SW480 (cell line): Measurements from ENCODE around the gene TASP1.

Source experiments
- DNase-seq: peaks from one replicate; pipeline ENCODE4 v3.0.0-alpha.2; 2016; ENCODE audit warnings: low spot score

The TASP1 gene

DNA sequence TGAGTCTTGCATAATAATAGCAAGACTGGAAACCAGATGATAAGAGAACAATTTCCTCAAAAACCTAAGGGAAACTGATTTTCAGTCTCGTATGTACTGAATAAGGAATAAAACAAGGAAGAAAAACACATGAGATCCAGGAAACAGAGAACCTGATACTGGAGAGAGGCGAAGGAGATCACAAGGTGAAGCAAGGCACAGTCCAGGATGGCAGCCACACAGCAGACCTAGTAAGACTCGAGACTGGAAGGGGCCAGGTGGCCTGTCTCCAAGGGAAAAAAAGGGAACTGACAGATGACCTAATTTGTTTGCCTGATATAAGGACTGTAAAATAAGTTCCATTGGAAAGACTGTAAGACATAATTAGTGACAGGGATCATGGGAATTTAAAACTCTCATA lies 71.1 kb downstream of the TASP1 start:
- DNase-seq: peak; percentile 3

DNA sequence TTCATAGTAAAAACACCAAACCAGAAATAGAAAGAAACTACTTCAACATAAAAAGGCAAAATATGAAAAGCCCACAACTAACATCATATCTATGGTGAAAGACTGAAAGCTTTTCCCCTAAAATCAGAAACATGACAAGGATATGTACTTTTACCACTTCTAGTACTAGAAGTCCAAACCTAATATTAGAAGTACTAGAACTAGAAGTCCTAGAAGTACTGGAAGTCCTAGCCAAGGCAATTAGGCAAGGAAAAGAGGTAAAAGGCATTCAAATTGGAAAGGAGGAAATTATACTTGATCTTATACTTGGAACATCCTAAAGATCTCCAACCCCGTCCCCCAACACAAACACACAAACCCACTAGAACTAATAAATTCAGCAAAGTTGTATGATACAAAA lies 74.9 kb downstream of the TASP1 start:
- DNase-seq: no peak

DNA sequence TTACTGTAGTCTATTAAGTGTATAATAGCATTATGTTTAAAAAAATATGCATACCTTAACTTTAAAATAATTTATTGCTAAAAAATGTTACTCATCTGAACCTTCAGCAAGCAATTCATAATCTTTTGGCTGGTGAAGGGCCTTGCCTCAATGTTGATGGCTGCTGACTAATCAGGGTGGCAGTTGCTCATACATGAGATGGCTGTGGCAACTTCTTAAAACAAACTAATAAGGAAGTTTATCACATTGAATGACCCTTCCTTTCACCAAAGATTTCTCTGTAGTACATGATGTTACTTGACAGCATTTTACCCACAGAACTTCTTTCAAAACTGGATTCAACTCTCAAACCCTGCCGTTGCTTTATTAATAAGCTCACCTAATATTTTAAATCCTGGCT lies 84.0 kb downstream of the TASP1 start:
- no peak for DNase-seq

DNA sequence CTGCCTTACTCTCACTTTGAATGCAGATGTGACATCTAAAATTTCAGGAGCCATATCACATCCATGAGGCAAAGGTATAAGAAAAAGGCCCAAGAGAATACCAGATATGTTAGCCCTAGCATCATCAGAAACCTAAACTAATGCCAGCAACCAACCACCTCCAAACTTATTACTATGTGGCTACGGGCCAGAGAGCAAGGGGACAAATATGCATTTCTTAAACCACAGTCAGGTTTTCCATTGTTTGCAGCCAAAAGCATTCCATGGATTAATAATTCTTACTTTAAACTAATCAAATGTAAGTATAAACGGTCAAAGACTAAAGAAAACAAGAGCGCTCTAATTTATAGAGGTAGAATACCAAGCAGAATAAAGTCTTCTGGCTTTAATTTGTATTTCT lies 84.7 kb downstream of the TASP1 start:
- no peak for DNase-seq

DNA sequence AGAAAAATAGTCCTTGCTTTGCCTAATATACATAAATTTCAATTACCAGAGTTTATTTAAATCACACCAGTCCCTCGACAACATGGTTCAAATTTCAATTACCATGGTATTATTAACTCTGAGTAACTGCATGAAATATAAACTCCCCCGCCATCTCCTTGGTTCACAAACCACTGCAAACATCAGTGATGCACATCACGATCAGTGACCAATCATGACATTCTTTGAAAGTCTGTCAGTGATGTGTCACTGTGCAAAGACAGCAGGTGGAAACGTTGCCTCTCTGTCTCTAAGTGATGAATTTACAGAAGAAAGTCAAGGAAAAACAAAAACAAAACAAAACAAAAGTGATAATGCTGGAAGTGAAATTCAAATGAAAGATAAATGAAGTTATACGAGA lies 86.7 kb downstream of the TASP1 start:
- DNase-seq: no peak

DNA sequence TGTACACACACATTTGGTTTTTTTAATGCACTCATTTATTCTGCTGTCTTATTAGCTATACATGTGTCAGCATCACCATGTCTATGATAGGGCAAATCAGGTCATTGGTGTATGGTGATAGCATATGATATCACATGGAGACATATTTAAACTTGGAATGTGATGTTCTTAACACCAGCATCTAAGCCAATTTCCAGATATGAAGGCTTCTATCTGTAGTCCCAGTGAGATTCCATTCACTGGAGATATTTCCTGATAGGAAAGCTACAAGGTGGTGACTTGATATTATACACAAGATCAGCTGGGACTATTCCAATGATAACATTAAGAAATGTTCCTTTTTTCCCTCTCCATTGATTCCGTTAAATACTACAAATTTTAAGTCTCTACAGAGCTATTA lies 89.3 kb downstream of the TASP1 start:
- no peak for DNase-seq

DNA sequence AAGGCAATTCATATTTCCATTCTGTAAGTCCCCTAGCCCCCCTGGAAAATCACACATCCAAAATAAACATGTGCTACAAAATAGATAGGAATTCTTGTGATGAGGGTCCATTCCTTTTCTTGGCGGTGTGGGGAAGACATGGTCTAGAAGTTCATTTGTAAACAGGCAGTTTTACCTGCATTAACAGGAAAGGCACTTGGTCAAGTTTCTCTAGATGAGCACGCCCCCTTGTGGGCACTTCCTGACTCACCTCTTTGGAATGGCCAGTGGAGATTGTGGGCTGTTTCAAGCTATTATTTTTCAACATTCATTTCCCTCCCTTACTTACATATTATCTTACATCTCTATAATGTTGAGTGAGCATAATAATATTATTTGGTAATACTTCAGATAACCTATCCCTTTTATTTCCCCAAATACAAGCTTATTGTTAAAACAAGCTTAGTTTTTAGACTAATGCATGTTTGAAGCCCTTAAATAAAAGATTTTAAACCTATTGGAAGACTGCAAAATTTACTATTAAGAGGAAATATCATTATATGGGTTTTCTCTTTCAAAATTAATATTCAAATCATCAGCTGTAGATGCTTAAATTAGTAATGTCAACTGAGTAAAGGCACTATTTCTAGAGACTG lies 92.1 kb downstream of the TASP1 start:
- DNase-seq: peak; percentile 74

DNA sequence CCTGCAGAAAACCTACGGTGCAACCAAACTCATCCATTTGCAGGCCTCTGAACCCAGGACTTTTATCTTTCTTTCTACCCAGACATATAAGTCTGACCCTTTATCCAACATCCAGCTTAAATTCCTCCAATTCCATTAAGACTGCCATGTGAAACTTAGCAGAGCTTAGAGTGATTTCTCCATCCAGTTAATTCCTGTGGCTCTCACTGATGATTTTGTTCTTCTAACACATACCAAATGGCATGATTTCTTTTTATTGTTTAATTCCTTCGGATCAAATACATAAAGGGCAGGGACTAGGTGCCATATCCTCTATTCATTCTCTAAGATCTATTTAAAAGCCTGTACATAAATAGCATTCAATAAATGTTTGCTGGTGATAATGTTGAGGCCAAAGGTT lies 92.9 kb downstream of the TASP1 start:
- no peak for DNase-seq

DNA sequence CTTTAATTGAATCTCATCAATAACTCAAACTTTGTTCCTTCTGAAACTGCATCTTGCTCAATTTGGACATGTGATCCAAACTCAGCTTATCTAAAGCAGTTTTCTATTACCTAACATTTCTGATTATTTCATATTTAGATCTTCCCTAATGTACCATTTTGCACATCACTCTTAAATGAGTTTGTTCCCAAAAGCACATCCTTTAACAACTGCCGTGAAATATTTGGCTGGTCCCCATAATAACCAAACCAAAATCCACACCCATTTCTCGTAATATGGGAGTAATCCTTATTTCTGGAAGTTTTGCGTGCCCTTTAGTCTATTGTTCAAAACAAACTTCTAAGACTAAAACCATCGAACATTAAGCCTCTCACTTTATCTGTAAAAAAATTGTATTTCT lies 94.9 kb downstream of the TASP1 start:
- DNase-seq: no peak

DNA sequence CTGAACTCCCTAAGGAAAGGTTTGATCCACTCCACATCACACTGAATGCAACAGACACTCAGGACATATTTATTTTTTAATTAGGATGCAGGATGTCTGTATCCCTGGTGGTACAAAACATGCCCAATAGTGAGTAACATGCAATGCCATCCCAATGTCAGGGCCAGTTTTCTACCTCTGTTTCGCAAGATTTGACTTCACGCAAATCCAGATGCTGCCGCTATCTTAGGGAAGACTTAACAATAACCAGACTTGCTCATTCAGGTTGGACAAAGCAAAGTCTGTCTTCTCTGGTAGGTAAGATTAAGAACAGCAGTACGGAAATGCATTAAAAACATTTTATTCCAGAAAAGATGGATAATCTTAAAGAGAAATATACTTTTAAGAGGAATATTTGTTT lies 103.1 kb downstream of the TASP1 start:
- DNase-seq: no peak

DNA sequence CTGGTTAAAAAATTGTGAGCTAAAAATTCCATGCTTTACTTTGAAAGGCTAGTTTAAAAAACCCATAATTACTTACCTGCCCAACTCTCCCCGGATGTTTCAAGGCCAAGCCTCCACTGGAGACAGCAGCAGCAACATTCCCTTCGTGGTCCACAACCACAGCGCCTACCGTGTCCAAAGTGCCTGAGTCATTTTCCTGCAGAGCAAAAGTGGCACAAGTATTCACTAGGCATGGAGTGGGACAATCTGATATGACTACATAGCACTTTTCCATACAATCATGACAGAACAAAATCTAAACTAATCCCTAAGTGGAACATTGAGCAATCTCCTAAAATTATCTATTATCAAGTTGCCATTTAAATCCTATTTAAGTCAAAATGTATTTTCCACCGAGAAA lies 104.8 kb downstream of the TASP1 start:
- no peak for DNase-seq

DNA sequence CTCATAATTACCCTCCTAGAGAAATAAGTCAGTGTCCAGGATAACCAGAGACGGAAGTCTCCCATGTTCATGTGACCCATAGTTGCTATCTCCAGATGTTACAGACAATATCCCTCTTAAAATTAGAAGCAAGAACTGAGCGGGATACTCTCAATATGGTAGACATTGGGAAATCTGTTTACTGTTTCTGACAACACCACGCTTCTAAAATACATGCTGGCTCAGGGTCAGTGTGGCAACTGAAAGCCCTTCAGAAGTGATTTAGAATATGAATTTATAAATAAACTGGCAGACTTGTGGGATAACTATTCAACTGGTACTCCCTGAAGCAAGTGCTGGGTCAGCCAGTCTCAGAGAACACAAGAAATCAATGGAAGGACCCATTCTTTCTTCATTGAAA lies 108.6 kb downstream of the TASP1 start:
- no peak for DNase-seq

DNA sequence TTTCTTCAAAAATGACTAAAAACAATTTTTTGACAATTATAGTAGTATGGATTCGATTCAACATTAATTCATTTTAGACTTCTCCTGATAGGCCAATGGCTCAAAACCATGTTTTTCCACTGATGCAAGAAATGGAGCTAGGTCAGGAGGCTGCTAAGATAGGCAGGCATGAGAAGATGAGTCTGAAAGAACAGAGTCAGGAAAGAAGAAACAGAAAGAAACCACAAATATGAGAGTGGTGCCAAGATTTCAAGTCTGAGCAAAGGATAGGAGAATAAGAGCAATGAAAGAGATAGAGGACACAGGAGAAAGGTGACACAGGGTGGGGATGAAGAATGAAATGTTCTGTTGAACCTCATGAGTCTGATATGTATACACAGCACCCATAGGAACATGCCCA lies 112.2 kb downstream of the TASP1 start:
- no peak for DNase-seq

DNA sequence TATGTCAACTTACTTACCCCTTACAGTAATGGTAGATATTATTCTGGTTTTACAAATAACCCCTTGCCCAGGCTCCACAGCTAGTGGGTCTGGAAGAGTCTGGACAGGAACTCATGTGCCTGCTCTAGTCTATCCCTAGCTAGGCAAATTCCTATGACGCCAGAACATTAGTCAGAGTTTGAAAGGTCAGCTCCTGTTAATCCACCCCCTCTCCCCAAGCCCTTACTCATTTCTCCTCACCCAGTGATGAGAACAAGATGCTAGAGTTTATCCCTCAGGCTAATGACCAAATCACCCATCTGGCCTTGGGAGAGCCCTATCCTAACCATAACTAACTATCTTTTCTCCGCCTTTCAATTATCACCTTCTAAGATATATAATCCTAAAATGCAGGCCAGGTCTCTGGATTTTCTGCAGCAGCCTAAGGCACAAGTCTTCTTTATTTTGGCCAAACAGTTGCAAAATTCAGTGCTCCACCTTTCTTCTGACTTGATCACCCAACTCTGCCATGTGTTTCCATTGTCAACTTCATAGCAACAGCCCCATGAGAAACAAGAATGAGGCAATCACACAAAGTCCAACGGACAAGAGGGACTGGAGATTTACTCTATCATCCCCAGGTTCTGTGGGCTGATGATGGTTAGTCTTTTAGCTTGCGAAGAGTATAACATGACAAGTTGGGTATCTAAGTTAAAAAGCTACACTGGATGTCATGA lies 113.3 kb downstream of the TASP1 start:
- no peak for DNase-seq

DNA sequence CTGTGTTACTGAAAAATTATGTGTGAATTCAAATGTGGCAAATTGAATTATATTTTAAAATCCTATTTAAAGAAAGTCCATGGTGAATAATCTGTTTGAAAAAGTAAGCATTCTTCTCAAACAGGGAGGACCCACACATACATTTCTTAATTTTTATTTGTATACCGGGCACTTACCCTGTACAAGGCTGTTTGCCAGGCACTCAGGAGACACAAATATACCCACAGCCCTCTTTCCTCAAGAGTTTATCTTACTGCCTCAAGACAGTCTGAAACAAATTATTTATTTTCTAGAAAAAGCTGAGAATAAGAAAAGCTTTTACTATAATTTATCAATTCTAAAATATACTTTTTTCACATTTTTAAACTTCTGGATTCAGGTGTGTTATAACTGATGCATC lies 114.4 kb downstream of the TASP1 start:
- DNase-seq: no peak

DNA sequence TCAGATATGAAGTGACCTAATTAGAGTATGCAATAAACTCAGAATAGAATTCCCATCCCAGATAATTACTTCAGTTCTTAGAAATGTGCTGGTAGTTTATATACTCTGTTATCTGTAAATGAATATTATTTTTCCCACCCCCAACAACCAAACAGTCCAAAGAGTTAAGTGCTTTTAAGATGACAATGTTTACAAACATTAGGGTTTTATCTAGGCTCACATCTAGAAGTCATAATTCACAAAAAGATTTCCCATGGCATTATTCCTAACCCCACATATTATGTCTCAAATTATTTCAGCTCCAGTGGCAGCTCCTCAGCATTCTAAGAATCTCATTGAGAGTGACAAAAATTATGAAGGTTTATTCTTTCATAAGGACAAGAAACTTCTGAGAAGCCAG lies 120.9 kb downstream of the TASP1 start:
- no peak for DNase-seq

DNA sequence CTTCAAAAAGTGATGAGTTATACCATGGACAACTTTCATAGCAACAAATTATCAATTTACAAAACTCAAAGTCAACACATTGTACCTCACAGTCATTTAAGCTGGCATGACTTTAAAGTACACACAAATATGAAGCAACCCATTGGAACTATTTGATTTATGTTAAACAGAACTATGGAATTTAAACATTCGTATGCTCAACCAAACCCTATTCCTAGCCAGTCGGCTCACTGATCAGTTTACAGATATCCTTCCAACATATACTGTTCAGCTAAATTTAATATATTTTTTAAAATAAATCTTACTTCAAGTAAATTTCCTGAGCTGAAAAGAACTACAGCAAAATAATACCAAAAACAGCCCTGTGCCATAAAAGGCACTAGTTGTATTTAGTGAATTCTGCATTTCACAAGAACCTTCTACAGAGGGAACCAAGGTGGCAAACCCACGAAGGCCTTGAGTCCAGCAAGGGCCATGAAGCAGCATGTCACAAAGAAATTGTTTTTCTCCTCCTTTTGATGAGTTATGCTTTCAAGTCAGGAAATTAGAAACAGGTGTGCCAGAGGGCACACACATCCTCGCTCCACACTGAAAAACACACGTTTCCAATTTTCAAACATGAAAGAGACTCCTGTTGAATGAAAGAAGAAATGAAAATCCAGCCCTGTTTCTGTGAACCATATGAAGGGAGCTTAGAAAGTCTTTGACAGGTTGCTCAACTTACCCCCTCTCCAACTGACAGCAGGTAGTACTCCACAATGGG lies 122.8 kb downstream of the TASP1 start:
- DNase-seq: no peak

DNA sequence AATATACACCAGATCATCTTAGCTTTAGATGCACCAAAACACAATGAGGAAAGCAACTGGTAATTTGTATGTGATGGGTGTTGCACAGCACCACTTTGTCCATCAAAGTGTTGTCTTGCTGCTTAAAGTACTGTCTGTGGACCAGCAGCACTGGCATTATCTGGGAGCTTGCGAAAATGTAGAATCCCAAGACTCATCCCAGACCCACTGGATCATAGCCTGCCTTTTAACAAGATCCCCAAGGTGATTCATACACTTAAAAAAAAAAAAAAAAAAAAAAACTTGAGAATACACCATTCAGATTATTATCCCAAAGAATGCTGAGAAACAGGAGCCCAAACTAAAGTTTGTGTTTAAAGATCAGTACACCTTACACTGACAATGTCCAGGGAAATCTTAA lies 123.4 kb downstream of the TASP1 start:
- no peak for DNase-seq

DNA sequence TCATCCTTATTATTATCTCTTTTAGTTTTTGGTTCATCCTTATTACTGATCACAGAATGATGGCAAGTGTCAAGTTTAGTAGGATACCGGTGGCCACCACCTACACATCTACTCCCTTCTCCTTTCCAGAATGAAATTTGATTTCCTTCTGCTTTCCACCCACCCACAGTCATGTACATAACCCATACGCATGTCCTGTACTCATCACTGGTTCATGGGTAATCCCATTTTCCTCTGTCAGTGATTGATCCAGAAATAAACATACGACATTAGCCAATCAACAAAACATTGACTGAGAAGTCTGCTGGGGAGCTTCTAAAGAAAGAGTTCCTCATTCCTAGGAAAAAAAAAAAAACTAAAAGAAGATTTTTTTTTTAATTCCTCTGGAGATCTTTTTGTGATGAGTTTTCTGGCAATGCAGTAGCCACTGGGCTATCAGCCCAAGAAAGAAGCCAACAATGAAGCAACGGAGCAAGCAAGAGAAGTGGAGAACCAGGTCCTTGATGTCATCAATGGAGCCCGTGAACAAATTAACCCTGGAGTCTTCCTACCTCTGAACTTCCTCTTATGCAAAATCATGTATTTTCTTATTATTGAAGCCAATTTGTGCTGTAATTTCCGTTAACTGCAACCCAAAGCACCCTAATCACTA lies 127.8 kb downstream of the TASP1 start:
- DNase-seq: no peak

DNA sequence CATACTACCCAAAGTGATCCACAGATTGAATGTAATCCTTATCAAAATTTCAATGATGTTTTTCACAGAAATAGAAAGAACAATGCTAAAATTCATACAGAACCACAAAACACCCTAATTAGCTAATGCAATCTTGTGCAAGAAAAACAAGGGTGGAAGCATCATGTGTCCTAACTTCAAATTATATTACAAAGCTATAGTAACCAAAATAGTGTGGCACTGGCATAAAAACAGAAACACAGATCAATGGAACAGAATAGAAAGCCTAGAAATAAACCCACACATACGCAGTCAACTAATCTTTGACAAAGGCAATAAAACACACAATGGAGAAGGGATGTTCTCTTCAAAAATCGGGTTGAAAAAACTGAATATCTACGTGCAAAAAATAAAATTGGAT lies 131.1 kb downstream of the TASP1 start:
- no peak for DNase-seq

DNA sequence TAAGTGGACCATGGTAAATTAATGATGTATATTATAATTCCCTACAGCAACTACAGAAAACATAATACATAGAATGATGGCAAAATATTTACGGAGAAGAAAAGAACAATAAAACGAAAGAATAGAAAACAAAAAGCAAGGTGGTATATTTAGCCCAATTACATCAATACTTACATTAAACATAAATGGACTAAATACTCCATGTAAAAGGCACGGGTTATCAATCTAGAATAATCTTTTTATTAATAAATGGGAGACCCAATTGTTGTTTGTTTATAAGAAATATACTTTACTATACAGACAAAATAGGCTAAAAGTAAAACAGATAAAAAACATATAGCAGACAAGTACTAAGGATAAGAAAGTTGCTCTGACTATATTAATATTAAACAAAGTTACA lies 137.2 kb downstream of the TASP1 start:
- DNase-seq: no peak

DNA sequence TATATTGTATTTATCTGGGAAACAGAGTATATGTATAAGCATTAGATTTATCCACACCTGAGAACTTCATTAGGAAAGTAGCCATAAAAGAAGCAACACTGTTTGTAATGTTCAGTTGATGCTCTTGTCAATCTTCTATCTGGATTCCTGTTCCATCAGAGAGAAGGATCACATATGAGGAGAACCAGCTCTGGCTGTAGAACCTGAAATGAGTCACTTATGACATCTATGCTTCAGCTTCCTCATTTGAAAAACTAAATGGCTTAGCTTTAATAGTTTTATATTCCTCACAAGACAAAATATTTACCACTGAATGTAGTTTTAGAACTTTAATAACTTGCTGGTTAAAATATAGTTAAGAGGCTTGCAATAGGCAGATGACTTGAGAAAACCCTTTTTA lies 144.7 kb downstream of the TASP1 start:
- DNase-seq: no peak

DNA sequence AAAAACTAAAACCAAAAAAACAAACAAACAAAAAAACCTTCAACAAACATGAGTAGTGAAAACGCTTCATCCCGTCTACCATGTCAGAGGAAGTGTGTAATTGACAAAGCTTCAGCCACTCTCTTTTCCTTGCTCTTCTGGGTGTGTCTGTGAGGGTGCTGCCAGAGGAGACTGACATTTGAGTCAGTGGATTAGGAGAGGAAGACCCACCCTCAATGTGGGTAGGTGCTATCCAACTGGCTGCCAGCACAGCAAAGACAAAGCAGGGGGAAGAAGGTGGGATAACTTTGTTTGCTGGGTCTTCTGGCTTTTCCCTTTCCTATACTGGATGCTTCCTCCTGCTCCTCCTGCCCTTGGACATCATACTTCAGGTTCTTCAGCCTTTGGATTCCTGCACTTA lies 145.6 kb downstream of the TASP1 start:
- DNase-seq: no peak
